ENCODE results near the gene RALGAPA2.

GRCh38 chr20:20517296-20517695 lies 195.1 kb downstream of the RALGAPA2 start:
- TF ChIP-seq CTCF (IDR thresholded peaks at IDR 0.05; ENCODE audit: low read depth, low read length), result no peak
- no peak for TF ChIP-seq EZH2phosphoT487 (IDR thresholded peaks at IDR 0.05; ENCODE audit: low read depth)

All from OCI-LY3 (cell line).